Measurements from ENCODE around the gene PECR.
A peak's percentile ranks its signal among the peaks of the same experiment; 100 is the strongest.
"Not testable (repeated sequence)": the region's sequence is repeated elsewhere in the genome, so short reads cannot be mapped to it uniquely, and the experiment has no call there.

Gene PECR

GRCh38 chr2:216108310-216108966, 26.8 kb upstream of the PECR start:
- H3K4me3 ChIP-seq (ENCODE audit: low read length): peak overlapping the region; percentile 83
- DNase-seq (ENCODE audit: low read depth, low spot score): no peak

GRCh38 chr2:216107760-216108159, 26.2 kb upstream of the PECR start:
- no peak for DNase-seq (ENCODE audit: low read depth, low spot score)
- H3K4me3 ChIP-seq (ENCODE audit: low read length): no peak overlapping the region

- no peak for DNase-seq (ENCODE audit: low read depth, low spot score)
- H3K4me3 ChIP-seq (ENCODE audit: low read length): no peak overlapping the region
Observed at GRCh38 chr2:216107320-216107719, 25.7 kb upstream of the PECR start.

GRCh38 chr2:216104691-216105090, 23.1 kb upstream of the PECR start:
- H3K4me3 ChIP-seq (ENCODE audit: low read length): no peak overlapping the region
- DNase-seq (ENCODE audit: low read depth, low spot score): no peak

GRCh38 chr2:216103213-216103612, 21.6 kb upstream of the PECR start:
- no peak for DNase-seq (ENCODE audit: low read depth, low spot score)
- H3K4me3 ChIP-seq (ENCODE audit: low read length): no peak overlapping the region

GRCh38 chr2:216101109-216101508, 19.5 kb upstream of the PECR start:
- DNase-seq (ENCODE audit: low read depth, low spot score): no peak
- H3K4me3 ChIP-seq (ENCODE audit: low read length): no peak overlapping the region

- no peak overlapping the region for H3K4me3 ChIP-seq (ENCODE audit: low read length)
- no peak for DNase-seq (ENCODE audit: low read depth, low spot score)
Observed at GRCh38 chr2:216098421-216099334, 17.1 kb upstream of the PECR start.

GRCh38 chr2:216094701-216095100, 13.1 kb upstream of the PECR start:
- no peak overlapping the region for H3K4me3 ChIP-seq (ENCODE audit: low read length)
- no peak for DNase-seq (ENCODE audit: low read depth, low spot score)

GRCh38 chr2:216092646-216093045, 11.0 kb upstream of the PECR start:
- H3K4me3 ChIP-seq (ENCODE audit: low read length): no peak overlapping the region
- no peak for DNase-seq (ENCODE audit: low read depth, low spot score)

- no peak for DNase-seq (ENCODE audit: low read depth, low spot score)
- no peak overlapping the region for H3K4me3 ChIP-seq (ENCODE audit: low read length)
Observed at GRCh38 chr2:216090369-216090786, 8.8 kb upstream of the PECR start.

GRCh38 chr2:216086207-216086893, 4.7 kb upstream of the PECR start:
- DNase-seq (ENCODE audit: low read depth, low spot score): no peak
- no peak overlapping the region for H3K4me3 ChIP-seq (ENCODE audit: low read length)

GRCh38 chr2:216084547-216084946, 2.9 kb upstream of the PECR start:
- H3K4me3 ChIP-seq (ENCODE audit: low read length): no peak overlapping the region; the same call in 1 of the 2 replicates
- DNase-seq (ENCODE audit: low read depth, low spot score): peak; percentile 67

- H3K4me3 ChIP-seq (ENCODE audit: low read length): no peak overlapping the region
- DNase-seq (ENCODE audit: low read depth, low spot score): peak; percentile 47
Observed at GRCh38 chr2:216083464-216084281, 2.1 kb upstream of the PECR start.

- no peak overlapping the region for H3K4me3 ChIP-seq (ENCODE audit: low read length)
- DNase-seq (ENCODE audit: low read depth, low spot score): no peak
Observed at GRCh38 chr2:216082805-216083204, 1.2 kb upstream of the PECR start.

GRCh38 chr2:216082117-216082711, 605 bp upstream of the PECR start:
- H3K4me3 ChIP-seq (ENCODE audit: low read length): peak overlapping the region; percentile 63
- no peak for DNase-seq (ENCODE audit: low read depth, low spot score)

- peak overlapping the region; percentile 63 for H3K4me3 ChIP-seq (ENCODE audit: low read length)
- DNase-seq (ENCODE audit: low read depth, low spot score): no peak
Observed at GRCh38 chr2:216081012-216081411, 597 bp downstream of the PECR start.

GRCh38 chr2:216080048-216080447, 1.6 kb downstream of the PECR start:
- DNase-seq (ENCODE audit: low read depth, low spot score); H3K4me3 ChIP-seq (ENCODE audit: low read length): not testable (repeated sequence)

GRCh38 chr2:216078776-216079175, 2.8 kb downstream of the PECR start:
- no peak overlapping the region for H3K4me3 ChIP-seq (ENCODE audit: low read length)
- DNase-seq (ENCODE audit: low read depth, low spot score): no peak
